MCF 10A (cell line): ENCODE measurements around the gene ZFP64. TPM values are rescaled to one million over a fixed set of nuclear protein-coding genes. Genes with fewer than 3 reads are reported as not detected.

Experiments
- BruUV-seq: library from RNA; stranded (reverse); fragments of 400-500 nt; replicated peaks from 2 replicates; lab custom pipeline; 2021; lab: Mats Ljungman, UMichigan
- CTCF ChIA-PET: fragments of 300-600 bp; sonication (Branson Sonifier 250); formaldehyde crosslinking; extraction: SDS; loops from one replicate; lab custom pipeline; 2021; ENCODE audit warnings: antibody characterized with exemption, inconsistent platforms; lab: Yijun Ruan, JAX
- POLR2A ChIA-PET: fragments of 300-600, 350-650 bp; sonication (Branson Sonifier 250); formaldehyde crosslinking; extraction: SDS; loops from one replicate; lab custom pipeline; 2020; ENCODE audit warnings: antibody characterized with exemption, inconsistent platforms; lab: Yijun Ruan, JAX
- DNase-seq: peaks from one replicate; pipeline ENCODE4 v3.0.0-alpha.2; 2018; ENCODE audit not compliant: unreplicated experiment
- H3K27ac Mint-ChIP-seq: one replicate; pipeline ENCODE4 v1.8.0; 2022; ENCODE audit warnings: mild to moderate bottlenecking, low read depth, mixed read lengths; ENCODE audit not compliant: unreplicated experiment
- H3K27me3 Mint-ChIP-seq: one replicate; pipeline ENCODE4 v1.8.0; 2022; ENCODE audit warnings: mixed read lengths; ENCODE audit not compliant: insufficient read depth, unreplicated experiment
- H3K36me3 Mint-ChIP-seq: one replicate; pipeline ENCODE4 v1.8.0; 2022; ENCODE audit warnings: mild to moderate bottlenecking, moderate library complexity, mixed read lengths; ENCODE audit not compliant: insufficient read depth, unreplicated experiment
- H3K4me1 Mint-ChIP-seq: one replicate; pipeline ENCODE4 v1.8.0; 2022; ENCODE audit warnings: mixed read lengths; ENCODE audit not compliant: insufficient read depth, unreplicated experiment
- H3K4me3 Mint-ChIP-seq: one replicate; pipeline ENCODE4 v1.8.0; 2022; ENCODE audit warnings: mild to moderate bottlenecking, moderate library complexity, mixed read lengths; ENCODE audit not compliant: unreplicated experiment
- H3K9me3 Mint-ChIP-seq: one replicate; pipeline ENCODE4 v1.8.0; 2022; ENCODE audit warnings: mixed read lengths; ENCODE audit not compliant: unreplicated experiment
- intact Hi-C: fragments of 100-400 bp; cut with micrococcal nuclease; formaldehyde crosslinking; loops from 2 replicates; pipeline ENCODE4 v1.14.1; 2022
- total RNA-seq: library from RNA; stranded (reverse); gene quantifications from 2 replicates; pipeline ENCODE4 v1.2.3, GENCODE V29; 2022
- TF ChIP-seq, protein P1 (sequence below): fragments of 200-600 bp; IDR thresholded peaks from one replicate; pipeline ENCODE4 v1.8.0; 2022; ENCODE audit warnings: antibody characterized with exemption, mild to moderate bottlenecking; ENCODE audit not compliant: unreplicated experiment

ZFP64 gene
- total RNA-seq, 1 experiment from 2014 or later = 13.0 TPM

DNA sequence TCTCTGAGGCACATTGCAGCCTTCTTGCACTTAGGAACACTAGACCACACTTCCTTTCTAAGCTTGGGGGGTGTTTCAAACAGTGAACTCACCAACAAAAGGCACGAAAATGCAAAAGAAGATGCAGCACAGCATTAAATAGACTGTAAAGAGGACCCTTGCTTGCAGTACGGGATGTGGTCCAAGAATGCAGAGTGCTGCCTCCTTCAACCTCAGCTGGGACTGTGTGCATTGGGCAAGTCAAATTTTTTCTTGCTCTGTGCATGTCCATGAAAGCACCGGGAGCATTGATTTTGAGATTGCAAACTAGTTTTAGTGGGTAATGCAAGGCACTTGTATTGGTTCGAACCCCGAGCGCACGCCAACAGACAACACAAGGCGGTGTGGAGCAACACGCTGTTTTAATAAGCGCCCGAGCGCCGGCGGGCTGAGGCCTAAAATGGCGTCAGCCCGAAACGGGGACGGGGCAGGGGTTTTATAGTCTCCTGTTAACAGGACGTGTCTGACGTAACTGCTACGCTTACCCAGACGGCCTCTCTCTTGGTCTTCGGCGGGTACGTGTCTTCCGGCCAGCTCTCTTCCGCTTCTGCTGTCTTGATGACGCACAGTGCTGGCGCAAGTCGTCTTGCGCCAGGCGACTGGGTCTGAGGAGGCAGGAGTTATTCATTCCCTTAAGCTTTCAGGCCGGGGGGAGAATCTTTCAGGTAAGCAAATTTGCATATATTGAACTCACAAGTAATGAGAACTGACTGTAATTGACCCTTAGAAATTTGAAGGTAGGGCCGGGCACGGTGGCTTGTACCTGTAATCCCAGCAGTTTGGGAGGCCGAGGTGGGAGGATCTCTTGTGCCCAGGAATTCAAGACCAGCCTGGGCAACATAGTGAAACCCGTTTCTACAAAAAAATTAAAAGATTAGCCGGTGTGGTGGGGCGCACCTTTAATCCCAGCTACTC, 18.7 kb upstream of the ZFP64 start:
- CTCF ChIA-PET = interaction anchor here (1.0 kb wide), 1 partner anchor 1337 kb away, joined by 3 read pairs; no protein-coding TSS in a partner anchor
- intact Hi-C loops = no loop called here
- TF ChIP-seq, protein P1, sequence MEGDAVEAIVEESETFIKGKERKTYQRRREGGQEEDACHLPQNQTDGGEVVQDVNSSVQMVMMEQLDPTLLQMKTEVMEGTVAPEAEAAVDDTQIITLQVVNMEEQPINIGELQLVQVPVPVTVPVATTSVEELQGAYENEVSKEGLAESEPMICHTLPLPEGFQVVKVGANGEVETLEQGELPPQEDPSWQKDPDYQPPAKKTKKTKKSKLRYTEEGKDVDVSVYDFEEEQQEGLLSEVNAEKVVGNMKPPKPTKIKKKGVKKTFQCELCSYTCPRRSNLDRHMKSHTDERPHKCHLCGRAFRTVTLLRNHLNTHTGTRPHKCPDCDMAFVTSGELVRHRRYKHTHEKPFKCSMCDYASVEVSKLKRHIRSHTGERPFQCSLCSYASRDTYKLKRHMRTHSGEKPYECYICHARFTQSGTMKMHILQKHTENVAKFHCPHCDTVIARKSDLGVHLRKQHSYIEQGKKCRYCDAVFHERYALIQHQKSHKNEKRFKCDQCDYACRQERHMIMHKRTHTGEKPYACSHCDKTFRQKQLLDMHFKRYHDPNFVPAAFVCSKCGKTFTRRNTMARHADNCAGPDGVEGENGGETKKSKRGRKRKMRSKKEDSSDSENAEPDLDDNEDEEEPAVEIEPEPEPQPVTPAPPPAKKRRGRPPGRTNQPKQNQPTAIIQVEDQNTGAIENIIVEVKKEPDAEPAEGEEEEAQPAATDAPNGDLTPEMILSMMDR = no peak
- no peaks in the 10 kb centered on the region for H3K4me1 Mint-ChIP-seq
- DNase-seq = no peak
- BruUV-seq = no TSS peak
- no peaks in the 10 kb centered on the region for H3K9me3 Mint-ChIP-seq
- POLR2A ChIA-PET = interaction anchor here (0.6 to 2.5 kb wide), 2 partner anchors 18 to 819 kb away, joined by 4 to 8 read pairs; partner anchors contain the start of gene ZFP64
- no peak overlapping the region for H3K27ac Mint-ChIP-seq
- no peak overlapping the region for H3K4me3 Mint-ChIP-seq
- H3K36me3 Mint-ChIP-seq = no peaks in the 10 kb centered on the region
- peaks cover 43% of the 10 kb centered on the region for H3K27me3 Mint-ChIP-seq

DNA sequence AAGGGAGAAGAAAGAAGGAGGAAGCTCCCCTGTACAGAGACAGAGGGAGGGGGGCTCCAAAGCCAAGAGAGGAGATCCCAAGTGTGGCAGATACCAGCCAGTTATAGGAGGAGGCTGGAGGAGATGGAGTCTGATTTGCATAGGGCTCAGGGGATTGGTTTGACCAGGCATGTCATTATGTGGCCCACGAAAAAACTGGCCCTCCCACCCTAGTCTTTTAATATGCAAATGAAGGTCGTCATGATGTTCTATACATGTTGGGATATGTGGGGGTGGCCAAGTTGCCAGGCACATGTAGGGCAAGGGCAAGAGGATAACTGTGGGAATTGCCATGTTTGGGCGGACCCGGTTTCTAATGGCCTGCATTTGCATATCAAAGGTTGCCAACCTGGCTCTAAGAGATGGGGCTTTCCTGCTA, 17.6 kb upstream of the ZFP64 start:
- no peak for DNase-seq
- TF ChIP-seq, protein P1 = no peak
- peaks cover 42% of the 10 kb centered on the region for H3K27me3 Mint-ChIP-seq
- BruUV-seq = no TSS peak
- no peaks in the 10 kb centered on the region for H3K4me1 Mint-ChIP-seq
- intact Hi-C loops = no loop called here
- H3K9me3 Mint-ChIP-seq = no peaks in the 10 kb centered on the region
- ChIA-PET CTCF (interaction anchor here (1.7 kb wide), 1 partner anchor 18 kb away, joined by 6 read pairs; the partner anchor contains the start of gene ZFP64), POLR2A (no interaction called here)
- H3K36me3 Mint-ChIP-seq = no peaks in the 10 kb centered on the region
- no peak overlapping the region for H3K27ac Mint-ChIP-seq
- H3K4me3 Mint-ChIP-seq = no peak overlapping the region

GRCh38 chr20:52207020-52207810, 15.6 kb upstream of the ZFP64 start:
- no TSS peak for BruUV-seq
- Mint-ChIP-seq H3K4me3 (no peak overlapping the region), H3K9me3 (no peaks in the 10 kb centered on the region), H3K27ac (no peak overlapping the region), H3K27me3 (peaks cover 22% of the 10 kb centered on the region), H3K36me3 (no peaks in the 10 kb centered on the region), H3K4me1 (no peaks in the 10 kb centered on the region)
- TF ChIP-seq, protein P1 = no peak
- DNase-seq = no peak
- intact Hi-C loops = no loop called here
- POLR2A ChIA-PET = interaction anchor here (0.6 kb wide), 1 partner anchor 18 kb away, joined by 3 read pairs; no protein-coding TSS in a partner anchor
- CTCF ChIA-PET = interaction anchor here (0.6 to 1.9 kb wide), 5 partner anchors 16 to 1897 kb away, joined by 3 to 12 read pairs (median 4); partner anchors contain the start of gene ZFP64
